HS-27A (cell line): ENCODE measurements around the gene UBE2E2.

Experiments
- DNase-seq: peaks from one replicate; pipeline ENCODE4 v3.0.0-alpha.2; 2012; ENCODE audit warnings: low read depth, missing footprints

Gene UBE2E2

DNA sequence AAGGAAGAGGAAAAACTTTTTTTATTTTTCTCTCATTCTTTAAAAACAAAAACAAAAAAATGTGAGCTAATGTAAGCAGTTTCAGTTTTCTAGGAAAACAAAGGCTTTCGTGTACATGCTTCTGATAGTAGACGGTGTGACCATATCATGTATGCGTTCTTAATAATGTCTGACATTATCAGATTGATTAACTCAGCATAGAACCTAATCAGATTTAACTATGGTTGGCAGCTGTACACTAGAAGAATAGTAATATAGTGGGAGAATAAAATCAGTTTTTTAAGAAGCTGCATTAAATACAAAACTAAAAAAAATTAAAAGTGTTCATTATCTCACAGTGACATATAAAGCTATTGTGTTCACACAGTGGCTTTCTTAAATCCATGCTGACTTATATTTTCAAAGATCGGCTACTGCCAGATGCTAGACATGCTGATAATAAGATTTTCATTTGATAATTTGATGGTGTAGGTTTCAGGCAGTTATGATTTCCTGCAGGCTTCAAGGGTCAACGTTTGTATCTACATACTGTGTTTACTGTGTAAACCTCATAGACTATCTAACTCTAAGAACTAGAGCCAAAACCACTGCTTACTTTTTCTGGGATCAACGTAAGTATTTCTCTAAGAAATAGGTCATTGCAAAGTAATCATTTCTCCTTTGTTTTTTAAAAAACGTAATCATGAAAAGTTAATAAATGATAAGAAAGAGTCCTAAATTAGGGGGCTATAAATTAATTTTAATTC, 74.0 kb downstream of the UBE2E2 start:
- DNase-seq = no peak

DNA sequence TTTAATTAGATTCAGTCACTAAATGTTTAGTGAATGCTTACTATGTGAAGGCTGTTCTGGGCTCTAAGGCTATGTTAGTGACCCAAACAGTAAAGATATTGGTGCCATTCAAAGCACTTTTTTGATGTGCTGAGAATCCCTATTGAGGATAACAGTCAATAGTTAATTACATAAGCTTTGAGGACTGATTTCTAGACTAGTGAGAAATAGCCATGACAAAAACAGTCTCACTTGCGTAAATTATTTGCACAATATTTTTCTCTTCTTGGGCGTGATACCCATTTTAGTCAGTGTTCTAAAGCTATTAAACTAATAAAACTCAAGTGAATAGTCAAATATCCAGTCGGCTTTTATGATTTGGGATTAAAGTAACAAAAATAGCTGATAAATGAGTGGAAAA, 74.6 kb downstream of the UBE2E2 start:
- no peak for DNase-seq

DNA sequence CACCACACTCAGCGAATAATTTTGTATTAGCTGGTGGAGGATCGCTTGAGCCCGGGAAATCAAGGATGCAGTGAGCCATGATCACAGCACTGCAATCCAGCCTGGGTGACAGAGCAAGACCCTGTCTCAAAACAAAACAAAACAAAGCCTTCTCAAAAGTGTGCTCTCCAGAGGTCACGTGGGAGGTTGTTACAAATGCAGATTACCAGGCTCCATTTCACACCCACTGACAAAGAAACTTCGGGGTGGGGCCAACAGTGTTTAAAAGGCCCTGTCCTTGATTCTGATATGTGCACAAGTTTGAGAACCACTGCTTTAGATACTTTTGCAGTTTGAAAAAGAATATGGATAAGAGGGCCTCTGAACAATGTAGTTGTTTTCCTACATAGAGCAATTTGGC, 80.5 kb downstream of the UBE2E2 start:
- no peak for DNase-seq

DNA sequence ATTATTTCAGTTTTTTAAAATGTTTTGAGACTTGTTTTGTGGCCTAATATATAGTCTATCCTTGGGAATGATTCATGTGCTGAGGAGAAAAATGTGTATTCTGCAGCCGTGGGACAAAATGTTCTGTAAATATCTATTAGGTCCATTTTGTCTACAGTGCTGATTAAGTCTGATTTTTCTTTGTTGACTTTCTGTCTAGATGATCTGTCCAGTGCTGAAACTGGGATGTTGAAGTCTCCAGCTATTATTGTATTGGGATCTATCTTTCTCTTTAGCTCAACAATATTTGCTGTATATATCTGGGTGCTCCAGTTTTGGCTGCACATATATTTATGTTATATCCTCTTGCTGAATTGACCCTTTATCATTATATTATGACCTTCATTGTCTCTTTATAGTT, 85.2 kb downstream of the UBE2E2 start:
- no peak for DNase-seq

DNA sequence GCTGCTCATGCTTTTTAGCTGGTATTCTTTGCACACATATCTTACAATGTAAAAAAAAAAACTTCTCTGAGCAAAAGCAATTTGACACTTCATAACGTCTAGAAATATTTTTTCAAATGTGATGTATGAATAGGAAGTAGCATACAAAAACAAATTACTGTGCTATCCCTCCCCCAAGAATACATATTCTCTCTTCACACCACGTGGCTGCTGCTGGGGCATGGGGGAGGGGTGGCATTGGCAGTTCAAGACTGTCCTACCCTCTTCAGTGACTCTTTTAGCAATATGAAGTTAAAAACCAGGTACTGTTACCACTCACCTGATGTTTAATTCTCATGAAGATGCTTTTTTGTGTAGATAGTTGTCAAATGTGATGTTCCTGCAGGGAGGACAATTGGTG, 85.6 kb downstream of the UBE2E2 start:
- DNase-seq = no peak

DNA sequence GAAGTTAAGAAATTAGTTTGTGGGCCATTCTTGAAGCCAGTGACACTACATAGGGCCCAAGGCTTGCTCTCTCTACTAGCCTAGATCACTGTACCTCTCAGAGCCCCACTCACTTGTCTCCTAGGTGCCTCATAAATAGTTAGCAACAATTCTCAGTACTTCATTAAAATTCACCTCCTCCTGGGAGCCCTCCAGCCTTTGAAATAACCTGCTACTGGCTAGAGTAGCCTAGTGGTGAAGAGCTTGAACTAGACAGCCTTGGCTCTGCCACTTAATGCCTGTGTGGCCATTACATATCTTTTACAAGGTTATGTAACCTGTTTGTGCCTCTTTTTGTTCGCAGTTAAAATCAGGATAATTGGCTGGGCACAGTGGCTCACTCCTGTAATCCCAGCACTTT, 89.3 kb downstream of the UBE2E2 start:
- DNase-seq = no peak

DNA sequence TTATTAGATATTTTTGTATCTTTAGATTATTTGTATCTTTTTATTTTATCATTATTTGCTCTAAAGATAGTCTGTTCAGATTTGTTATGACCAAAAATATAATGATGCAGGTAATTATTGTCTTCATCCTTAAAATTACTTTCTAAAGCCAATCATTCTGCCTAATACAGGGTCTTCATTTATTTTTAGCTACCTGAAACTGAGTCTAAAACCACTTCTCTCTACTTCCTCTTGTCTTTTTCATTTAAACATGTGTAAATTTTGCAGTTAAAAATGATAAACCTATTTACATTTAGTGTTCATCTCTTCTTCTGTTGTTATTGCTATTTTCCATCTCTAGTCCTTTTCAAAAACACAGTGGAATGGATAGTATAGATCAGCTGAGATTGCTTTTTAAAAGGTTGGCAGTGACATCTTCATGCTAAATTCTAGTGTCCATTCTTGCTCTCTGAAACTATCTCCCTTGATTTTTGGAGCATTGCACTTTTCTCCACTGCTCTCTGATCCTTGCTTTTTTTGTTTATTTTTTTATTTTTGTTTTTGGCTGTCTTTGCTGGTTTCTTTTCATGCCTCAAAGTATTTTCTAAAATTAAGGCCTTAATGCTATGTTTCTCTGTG, 91.8 kb downstream of the UBE2E2 start:
- DNase-seq = no peak

DNA sequence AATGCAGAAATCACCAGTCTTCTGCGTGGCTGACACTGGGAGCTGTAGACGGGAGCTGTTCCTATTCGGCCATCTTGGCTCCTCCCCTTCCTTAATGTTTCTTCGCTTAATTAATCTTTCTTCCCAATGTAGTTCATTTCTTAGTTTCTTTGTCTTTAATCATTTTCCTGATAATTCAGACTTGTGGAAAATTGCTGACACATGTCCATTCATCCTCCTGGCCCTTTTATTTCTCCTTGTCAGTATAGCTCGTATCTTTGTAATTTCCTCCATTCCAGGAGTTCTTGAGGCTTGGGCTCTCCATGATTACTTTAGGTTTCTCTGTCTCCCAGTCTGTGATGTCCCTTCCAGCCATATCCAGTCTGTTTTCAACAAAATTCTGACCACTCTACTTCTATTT, 98.7 kb downstream of the UBE2E2 start:
- DNase-seq = no peak

DNA sequence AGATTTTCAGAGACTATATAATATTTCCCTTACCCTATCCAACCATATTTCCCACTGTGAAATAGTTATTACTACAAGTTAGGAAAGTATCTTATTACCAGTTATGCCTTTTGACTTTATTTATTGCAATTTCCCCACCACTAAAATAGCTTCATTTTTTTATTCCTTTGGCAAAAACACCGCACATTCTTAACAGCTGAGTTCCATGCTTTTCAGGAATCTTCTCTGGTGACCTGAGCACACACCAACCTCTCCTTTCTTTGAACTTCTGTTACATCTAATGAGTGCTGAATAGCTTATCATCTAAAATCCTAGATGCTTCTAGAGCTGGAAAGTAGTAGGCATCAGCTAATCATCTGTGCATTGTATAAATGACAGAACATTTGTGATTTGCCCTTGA, 99.1 kb downstream of the UBE2E2 start:
- DNase-seq = no peak

DNA sequence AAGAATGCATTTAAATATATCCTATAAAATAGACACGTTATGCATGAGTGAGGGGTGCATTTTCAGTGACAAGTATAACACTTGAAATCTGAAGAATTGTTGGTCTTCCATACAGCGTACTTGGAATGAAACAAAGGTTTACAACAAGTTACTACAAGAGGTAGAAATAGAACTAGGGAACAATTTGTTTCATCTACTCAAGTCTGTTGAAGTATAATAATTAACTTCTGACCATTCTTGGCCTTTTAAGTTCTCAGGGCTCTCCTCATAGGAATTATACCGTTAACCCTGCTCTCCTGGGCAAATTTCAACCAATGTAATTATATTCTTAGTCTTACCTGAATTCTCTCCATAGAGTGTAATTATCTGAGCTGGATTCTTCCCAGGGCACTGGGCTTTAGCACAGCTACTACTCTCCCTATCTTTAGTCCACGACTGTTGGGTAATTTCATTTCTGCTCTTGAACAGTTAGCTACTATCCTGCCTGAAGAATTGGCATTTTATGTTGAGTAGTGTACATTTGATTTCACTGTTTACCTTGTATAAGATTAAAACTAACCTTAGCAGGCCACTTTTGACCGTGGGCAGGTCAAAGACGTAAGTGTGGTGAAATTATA, 100.6 kb downstream of the UBE2E2 start:
- DNase-seq = no peak

DNA sequence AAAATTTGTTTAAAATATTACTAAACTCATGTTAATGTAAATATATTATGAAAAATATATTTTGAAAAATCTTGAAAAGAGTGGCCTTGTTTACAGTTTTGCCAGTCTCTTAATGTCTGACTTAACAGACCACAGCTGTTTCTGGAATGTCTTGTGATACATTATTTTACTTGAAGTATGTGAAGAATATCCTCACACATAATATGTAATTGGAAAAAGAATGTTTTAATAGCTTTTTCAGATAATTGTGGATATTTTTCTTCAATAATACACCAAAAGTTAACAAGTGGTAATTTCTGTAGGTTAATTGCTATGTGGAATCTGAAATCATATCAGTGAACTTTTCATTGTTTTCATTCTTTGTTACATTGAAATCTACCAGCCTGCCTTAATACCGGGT, 101.3 kb downstream of the UBE2E2 start:
- DNase-seq = no peak

DNA sequence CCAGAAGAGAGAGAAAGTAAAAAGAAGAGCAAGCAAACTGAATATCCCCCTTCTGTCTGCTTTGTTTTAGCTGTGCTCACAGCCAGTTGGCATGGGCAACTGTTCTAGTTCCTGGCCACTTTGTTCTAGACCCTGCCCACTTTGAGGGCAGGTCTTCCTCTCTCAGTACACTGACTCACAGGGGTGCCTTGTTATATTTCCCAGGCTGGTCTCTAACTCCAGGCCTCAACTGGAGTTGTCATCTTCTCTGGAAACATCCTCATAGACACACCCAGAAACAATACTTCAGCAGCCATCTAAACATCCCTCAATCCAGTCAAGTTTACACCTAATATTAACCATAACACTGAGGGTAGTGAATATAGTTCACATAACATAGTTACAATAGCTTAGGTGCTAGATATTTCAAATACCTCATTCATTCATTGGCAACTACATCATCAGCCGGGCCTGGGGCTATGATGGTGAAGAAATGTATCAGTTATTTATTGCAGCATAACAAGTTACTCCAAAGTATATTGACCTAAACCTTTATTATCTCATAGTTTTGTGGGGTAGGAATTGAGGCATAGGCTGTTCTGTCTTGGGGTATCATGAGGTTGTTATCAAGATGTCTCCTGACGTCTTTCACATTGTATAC, 106.0 kb downstream of the UBE2E2 start:
- DNase-seq = no peak

DNA sequence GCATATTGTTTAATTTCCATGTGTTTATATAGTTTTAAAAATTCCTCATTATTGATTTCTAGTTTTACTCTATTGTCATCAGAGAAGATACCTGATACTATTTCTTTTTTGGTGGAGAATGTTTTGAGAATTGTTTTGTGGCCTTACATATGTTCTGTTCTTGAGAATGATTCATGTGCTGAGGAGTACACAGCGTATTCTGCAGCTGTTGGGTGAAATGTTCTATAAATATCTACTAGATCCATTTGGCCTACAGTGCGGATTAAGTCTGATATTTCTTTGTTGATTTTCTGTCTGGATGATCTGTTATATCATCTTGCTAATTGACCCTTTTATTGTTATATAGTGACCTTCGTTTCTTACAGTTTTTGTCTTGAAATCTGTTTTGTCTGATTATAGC, 109.7 kb downstream of the UBE2E2 start:
- no peak for DNase-seq

DNA sequence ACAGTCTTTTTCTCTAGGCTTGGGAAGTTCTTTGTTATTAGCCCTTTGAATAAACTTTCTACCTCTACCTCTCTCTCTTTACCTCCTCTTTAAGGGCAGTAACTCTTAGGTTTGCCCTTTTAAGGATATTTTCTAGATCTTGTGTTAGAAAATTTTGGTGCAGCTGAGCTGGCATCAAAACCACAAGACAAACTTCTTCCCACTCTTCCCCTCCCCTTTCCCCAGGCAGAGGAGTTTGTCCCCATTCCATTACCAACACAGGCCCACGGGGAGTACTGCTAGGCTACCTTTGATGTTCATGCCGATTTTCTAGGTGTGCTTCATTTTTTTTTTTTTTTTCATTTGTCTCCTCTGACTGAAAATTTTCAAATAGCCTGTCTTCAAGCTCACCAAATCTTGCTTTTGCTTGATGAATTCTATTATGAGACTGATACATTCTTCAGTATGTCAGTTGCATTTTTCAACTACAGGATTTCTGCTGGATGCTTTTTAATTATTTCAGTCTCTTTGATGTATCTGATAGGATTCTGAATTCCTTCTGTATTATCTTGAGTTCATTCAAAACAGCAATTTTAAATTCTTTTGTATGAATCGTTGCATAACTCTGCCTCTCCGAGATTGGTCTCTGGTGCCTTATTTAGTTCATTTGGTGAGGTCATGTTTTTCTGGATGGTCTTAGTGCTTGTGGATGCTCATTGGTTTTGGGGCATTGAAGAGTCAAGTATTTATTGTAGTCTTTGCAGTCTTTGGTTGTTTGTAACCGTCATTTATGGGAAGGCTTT, 112.0 kb downstream of the UBE2E2 start:
- DNase-seq = no peak

DNA sequence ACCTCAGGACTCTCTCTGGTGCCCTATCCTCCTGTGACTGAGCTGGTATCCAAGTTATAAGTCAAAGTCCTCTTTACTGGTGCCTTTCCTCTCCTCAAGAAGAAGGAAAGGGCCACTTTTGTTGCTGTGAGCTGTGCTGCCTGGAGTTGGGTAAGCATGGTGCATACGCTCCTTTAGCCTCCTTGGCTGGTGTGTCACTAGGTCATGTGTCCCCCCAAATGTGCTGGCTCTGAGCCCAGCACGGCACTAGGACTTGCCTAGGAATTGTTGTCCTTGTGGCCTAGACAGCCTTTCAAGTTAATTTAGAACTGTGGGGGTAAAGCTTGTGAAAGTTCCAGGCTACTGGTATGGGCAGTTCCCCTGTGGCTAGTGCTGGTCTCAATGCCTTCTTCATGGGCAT, 113.8 kb downstream of the UBE2E2 start:
- DNase-seq = no peak

DNA sequence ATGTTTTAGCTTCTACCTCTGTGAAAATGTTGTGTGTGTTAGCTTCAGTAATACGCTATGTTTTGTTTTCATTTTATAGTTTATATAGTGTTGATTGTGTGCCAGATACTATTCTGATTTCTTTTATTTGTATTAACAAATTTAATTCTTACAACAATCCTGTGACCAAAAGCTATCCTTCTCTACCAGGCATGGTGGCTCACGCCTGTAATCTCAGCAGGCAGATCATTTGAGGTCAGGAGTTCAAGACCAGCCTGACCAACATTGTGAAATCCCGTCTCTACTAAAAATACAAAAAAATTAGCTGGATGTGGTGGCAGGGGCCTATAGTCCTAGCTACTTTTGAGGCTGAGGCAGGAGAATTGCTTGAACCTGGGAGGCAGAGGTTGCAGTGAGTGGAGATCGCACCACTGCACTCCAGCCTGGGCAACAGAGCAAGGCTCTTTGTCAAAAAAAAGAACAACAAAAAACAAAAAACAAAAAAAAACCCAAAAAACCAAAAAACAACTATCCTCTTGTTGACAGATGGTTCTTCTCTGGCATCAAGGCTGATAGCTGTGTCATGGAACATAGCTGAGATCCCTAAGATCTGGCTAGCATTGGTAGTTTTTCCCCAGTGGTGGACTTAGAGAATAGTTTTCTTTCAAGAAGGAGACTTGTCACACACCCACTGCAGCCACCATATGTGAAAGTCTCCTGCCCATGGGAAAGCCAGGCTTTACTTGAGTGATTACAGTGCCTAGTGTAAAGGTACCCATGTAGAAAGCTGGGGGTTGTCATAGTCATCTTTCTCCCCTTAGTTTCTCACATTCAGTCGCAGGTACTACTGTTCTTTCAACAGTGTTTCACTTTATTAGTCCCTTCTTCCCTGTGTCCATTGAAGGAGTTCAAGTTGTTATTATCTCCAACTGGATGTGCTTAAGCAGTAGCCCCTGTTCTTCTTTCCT, 116.5 kb downstream of the UBE2E2 start:
- no peak for DNase-seq

DNA sequence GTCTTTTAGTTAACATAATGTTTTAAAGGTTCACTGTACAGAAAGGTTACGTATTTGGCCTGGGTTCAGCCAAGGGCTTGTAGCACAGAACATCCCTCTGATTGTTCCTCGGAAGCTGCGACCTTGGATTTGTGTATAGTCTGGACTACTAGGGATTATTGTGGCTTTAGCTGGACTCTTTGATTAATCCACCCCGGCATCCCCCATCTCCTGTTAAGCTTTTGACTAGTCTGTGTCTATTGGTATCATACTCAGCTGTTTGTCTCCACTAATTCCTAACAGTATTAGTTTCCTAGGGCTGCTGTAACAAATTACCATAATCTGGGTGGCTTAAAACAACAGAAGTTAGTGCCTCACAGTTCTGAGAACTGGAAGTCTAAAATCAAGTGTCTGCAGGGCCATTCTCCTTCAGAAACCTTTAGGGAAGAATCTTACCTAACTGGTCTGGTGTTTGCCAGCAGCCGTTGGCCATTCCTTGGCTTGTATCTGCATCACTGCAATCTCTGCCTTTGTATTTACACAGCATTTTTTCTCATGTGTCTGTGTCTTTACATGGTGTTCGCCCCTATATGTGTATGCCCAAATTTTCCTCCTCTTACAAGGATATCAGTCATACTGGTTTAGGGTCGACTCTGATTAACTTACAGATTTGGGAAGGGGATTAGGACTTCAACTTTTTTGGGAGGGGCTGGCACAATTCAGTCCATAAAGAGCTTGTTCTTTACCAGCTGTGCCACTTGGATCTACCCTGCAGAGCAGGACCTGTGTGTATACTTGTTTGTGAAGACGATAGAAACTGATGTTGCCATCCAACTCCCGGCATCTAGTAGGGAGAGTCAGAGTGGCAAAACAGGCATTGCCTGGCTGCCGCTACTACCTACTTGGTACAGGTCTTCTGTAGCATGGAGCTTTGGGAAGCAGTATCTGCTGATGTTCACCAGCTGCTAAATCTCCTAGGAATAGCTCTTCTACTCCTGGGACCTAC, 117.8 kb downstream of the UBE2E2 start:
- no peak for DNase-seq

DNA sequence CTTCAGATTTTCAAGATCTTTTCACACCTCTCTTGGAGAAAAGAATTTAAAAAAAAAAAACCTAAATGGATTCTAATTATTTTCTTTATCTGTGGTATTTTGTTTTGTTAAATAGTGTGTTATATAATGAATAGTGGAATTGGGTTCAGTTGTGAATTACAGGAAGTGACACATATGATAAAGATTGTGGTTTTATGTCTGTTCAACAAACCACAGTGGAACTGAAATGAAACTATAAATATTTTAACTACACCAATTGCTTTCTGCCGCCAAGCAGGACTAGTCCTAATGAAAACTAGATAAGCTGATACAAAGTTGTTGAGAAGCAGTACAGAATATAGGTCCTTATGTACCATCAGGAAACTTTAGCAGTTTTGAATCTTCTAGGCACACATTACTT, 121.6 kb downstream of the UBE2E2 start:
- peak; percentile 40 for DNase-seq

DNA sequence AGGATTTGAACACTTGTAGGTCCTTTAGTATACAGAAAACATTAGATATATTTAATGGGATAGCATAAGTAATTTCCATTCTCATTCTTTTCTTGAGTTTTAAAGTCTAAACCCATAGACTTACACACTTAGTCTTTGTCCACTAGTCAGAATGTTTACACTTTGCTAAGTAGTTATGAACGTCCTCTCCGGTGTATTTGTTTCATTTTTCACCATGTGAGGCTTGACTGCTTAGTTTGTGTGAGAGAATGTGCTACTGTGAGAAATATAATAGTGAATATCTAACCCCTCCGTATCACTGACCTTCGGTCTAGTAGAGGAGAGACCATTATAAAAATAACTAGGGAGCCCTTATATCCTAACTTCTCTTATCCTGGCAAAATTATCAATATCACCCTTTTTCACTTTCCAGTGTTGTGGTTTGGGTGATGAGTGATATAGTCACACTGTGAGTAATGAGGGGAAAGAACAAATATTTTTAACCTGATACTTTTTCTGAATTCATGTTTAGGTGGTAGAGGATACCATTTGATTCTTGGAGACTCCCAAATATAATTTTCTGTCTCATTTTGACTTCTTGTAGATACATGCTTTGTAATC, 122.4 kb downstream of the UBE2E2 start:
- DNase-seq = no peak
